CD14-positive monocyte (primary cell): Measurements from ENCODE around the gene CCNY. TPM values are rescaled to one million over a fixed set of nuclear protein-coding genes. Genes with fewer than 3 reads are reported as not detected.

Experiments used
- DNase-seq, 3 donors: peaks; one replicate each; pipeline ENCODE4 v3.0.0-alpha.2; 2011 to 2022
- H2AFZ ChIP-seq: 2 replicates; pipeline ENCODE4 v1.6.0; 2012; ENCODE audit warnings: mild to moderate bottlenecking, low read depth, low read length, inconsistent platforms; ENCODE audit not compliant: insufficient read depth, poor library complexity, severe bottlenecking
- H3K27ac ChIP-seq, 2 donors: 1 replicate in 1 of 2; 2 replicates in 1 of 2; pipeline ENCODE4 v1.5.1; 2012 to 2013; ENCODE audit warnings: low read length in 2 of 2, control low read depth in 1 of 2, inconsistent platforms in 1 of 2, low read depth in 1 of 2, mild to moderate bottlenecking in 1 of 2
- H3K27me3 ChIP-seq, 2 donors: one replicate each; pipeline versions ENCODE4 v1.6.0 to v1.6.1; 2011 to 2013; ENCODE audit warnings: low read length in 2 of 2; ENCODE audit not compliant: control insufficient read depth in 2 of 2, insufficient read depth in 2 of 2
- H3K36me3 ChIP-seq, 2 donors: replicated peaks in 1 of 2; 1 replicate in 1 of 2; 2 replicates in 1 of 2; pipeline versions ENCODE4 v1.5.1 to v1.6.1; 2012 to 2013; ENCODE audit warnings: low read length in 2 of 2, control low read depth in 1 of 2, inconsistent platforms in 1 of 2, mild to moderate bottlenecking in 1 of 2; ENCODE audit not compliant: insufficient read depth in 2 of 2, control insufficient read depth in 1 of 2
- H3K4me1 ChIP-seq, 2 donors: 1 replicate in 1 of 2; 2 replicates in 1 of 2; pipeline versions ENCODE4 v1.5.1 to v1.6.1; 2012 to 2013; ENCODE audit warnings: low read length in 2 of 2, control low read depth in 1 of 2, inconsistent platforms in 1 of 2, mild to moderate bottlenecking in 1 of 2, moderate library complexity in 1 of 2; ENCODE audit not compliant: insufficient read depth in 2 of 2, control insufficient read depth in 1 of 2
- H3K4me2 ChIP-seq: replicated peaks from 2 replicates; pipeline ENCODE3; 2012; ENCODE audit warnings: low read length, moderate library complexity, mild to moderate bottlenecking; ENCODE audit not compliant: poor library complexity, severe bottlenecking; ENCODE audit errors: extremely low read depth
- H3K4me3 ChIP-seq, 3 experiments: fragments of 200-600 bp in 1 of 3; sonication (generic) in 1 of 3; replicated peaks in 1 of 3; 1 replicate in 2 of 3; 2 replicates in 1 of 3; pipeline ENCODE4 v1.5.1; 2011 to 2013; ENCODE audit warnings: low read length in 3 of 3, mild to moderate bottlenecking in 3 of 3, control low read depth in 2 of 3, low read depth in 2 of 3, inconsistent platforms in 1 of 3, moderate library complexity in 1 of 3
- H3K79me2 ChIP-seq: 2 replicates; pipeline ENCODE4 v1.6.0; 2012; ENCODE audit warnings: mild to moderate bottlenecking, control low read depth, inconsistent platforms, low read length, moderate library complexity; ENCODE audit not compliant: insufficient read depth
- H3K9ac ChIP-seq: 2 replicates; pipeline ENCODE4 v1.6.0; 2017; ENCODE audit warnings: low read length, mild to moderate bottlenecking; ENCODE audit not compliant: insufficient read depth, poor library complexity, severe bottlenecking
- H3K9me3 ChIP-seq, 2 donors: replicated peaks in 1 of 2; 1 replicate in 1 of 2; 2 replicates in 1 of 2; pipeline versions ENCODE4 v1.5.1 to v1.6.1; 2012 to 2013; ENCODE audit warnings: low read length in 2 of 2, control low read depth in 1 of 2; ENCODE audit not compliant: control insufficient read depth in 1 of 2, insufficient read depth in 1 of 2
- H4K20me1 ChIP-seq: 2 replicates; pipeline ENCODE4 v1.6.0; 2012; ENCODE audit warnings: mild to moderate bottlenecking, low read length, control low read depth, moderate library complexity; ENCODE audit not compliant: insufficient read depth
- H3K27ac Mint-ChIP-seq, 7 donors: one replicate each; pipeline ENCODE4 v1.8.0; 2020; ENCODE audit warnings: mild to moderate bottlenecking in 7 of 7, mixed read lengths in 7 of 7, moderate library complexity in 6 of 7, inconsistent platforms in 2 of 7
- H3K27me3 Mint-ChIP-seq, 3 donors: one replicate each; pipeline ENCODE4 v1.8.0; 2021 to 2022; ENCODE audit warnings: low read depth in 3 of 3, mild to moderate bottlenecking in 3 of 3, mixed read lengths in 3 of 3, moderate library complexity in 3 of 3, inconsistent platforms in 1 of 3
- H3K36me3 Mint-ChIP-seq, 2 donors: one replicate each; pipeline ENCODE4 v1.8.0; 2020; ENCODE audit warnings: mixed read lengths in 2 of 2, inconsistent platforms in 1 of 2, mild to moderate bottlenecking in 1 of 2
- H3K4me1 Mint-ChIP-seq: one replicate; pipeline ENCODE4 v1.8.0; 2020; ENCODE audit warnings: mild to moderate bottlenecking, mixed read lengths
- H3K4me3 Mint-ChIP-seq, 2 donors: one replicate each; pipeline ENCODE4 v1.8.0; 2020; ENCODE audit warnings: mild to moderate bottlenecking in 2 of 2, mixed read lengths in 2 of 2, moderate library complexity in 1 of 2
- H3K9me3 Mint-ChIP-seq, 7 donors: one replicate each; pipeline ENCODE4 v1.8.0; 2020 to 2022; ENCODE audit warnings: mixed read lengths in 7 of 7, mild to moderate bottlenecking in 6 of 7, moderate library complexity in 6 of 7, inconsistent platforms in 2 of 7
- CTCF ChIP-seq: fragments of 200-600 bp; IDR thresholded peaks from one replicate; pipeline ENCODE4 v1.8.0; 2022; ENCODE audit warnings: antibody characterized with exemption, mild to moderate bottlenecking
- WGBS: methylation state at CpG from one replicate; pipeline ENCODE4 v1.1.5; 2013; ENCODE audit warnings: missing lambda C conversion rate; ENCODE audit not compliant: insufficient coverage; 5-methylcytosine and 5-hydroxymethylcytosine counted together
- intact Hi-C, 2 donors: fragments of 100-400 bp; cut with micrococcal nuclease; formaldehyde crosslinking; loops; one replicate each; pipeline versions ENCODE4 v1.15.0 to v1.15.1; 2023
- polyA plus RNA-seq, 3 donors: library from polyadenylated mRNA; depleted of rRNA in 1 of 3; unstranded in 2 of 3; stranded (reverse) in 1 of 3; fragments of 300-500 nt in 2 of 3; fragments of >200 nt in 1 of 3; fragmentation: Illumina TruSeq in 2 of 3; gene quantifications; 1 replicate in 2 of 3; 2 replicates in 1 of 3; pipeline ENCODE4 v1.2.3, GENCODE V29; 2012 to 2021

The CCNY gene
- polyA plus RNA-seq, 3 donors = 39.9 to 116 (median 64.8) TPM

GRCh38 chr10:35480142-35480541 is 143.8 kb downstream of the CCNY start:
- peaks cover 0 to 1% of the 10 kb centered on the region in 2 donors for H3K4me1 ChIP-seq
- peaks cover 10 to 20% of the 10 kb centered on the region in 2 donors for H3K36me3 ChIP-seq
- H3K9ac ChIP-seq = no peak overlapping the region
- Mint-ChIP-seq H3K9me3 (peaks cover 0 to 4% (median 1%) of the 10 kb centered on the region in 7 donors), H3K27ac (peak overlapping the region in 1 of 7 donors; percentile 71), H3K27me3 (peaks cover 0 to 1% (median 0%) of the 10 kb centered on the region in 3 donors), H3K4me3 (no peak overlapping the region), H3K36me3 (peaks cover 21% of the 10 kb centered on the region in 2 donors), H3K4me1 (peaks cover 13% of the 10 kb centered on the region)
- H3K79me2 ChIP-seq = peaks cover 49% of the 10 kb centered on the region
- H3K27ac ChIP-seq = no peak overlapping the region
- 99% methylated on average over 8 of the region's 9 CpGs for WGBS
- H4K20me1 ChIP-seq = peaks cover 34% of the 10 kb centered on the region
- DNase-seq = no peak
- H3K9me3 ChIP-seq = no peaks in the 10 kb centered on the region
- H3K27me3 ChIP-seq = no peaks in the 10 kb centered on the region
- intact Hi-C loops = no loop called here
- no peak overlapping the region for H2AFZ ChIP-seq
- no peak overlapping the region for H3K4me2 ChIP-seq
- H3K4me3 ChIP-seq = no peak overlapping the region
- no peak for TF ChIP-seq CTCF

- Histone ChIP-seq H4K20me1 (peaks cover 38% of the 10 kb centered on the region), H3K4me2 (no peak overlapping the region), H3K9me3 (no peaks in the 10 kb centered on the region), H3K4me3 (no peak overlapping the region), H2AFZ (no peak overlapping the region), H3K9ac (no peak overlapping the region), H3K36me3 (peaks cover 10 to 20% of the 10 kb centered on the region in 2 donors), H3K27ac (no peak overlapping the region), H3K4me1 (peaks cover 9 to 11% of the 10 kb centered on the region in 2 donors), H3K27me3 (no peaks in the 10 kb centered on the region), H3K79me2 (peaks cover 50% of the 10 kb centered on the region)
- Mint-ChIP-seq H3K4me1 (peaks cover 21% of the 10 kb centered on the region), H3K9me3 (peaks cover 0 to 3% (median 0%) of the 10 kb centered on the region in 7 donors), H3K27me3 (peaks cover 0 to 3% (median 0%) of the 10 kb centered on the region in 3 donors), H3K27ac (no peak overlapping the region), H3K36me3 (peaks cover 23 to 28% of the 10 kb centered on the region in 2 donors), H3K4me3 (no peak overlapping the region)
- DNase-seq = no peak
- TF ChIP-seq CTCF = no peak
- intact Hi-C loops = no loop called here
- WGBS = 94% methylated on average over 2 of the region's 2 CpGs
These were observed 145.1 kb downstream of the CCNY start for GRCh38 chr10:35481413-35481812.
